ENCODE data around the gene TEC.

TEC gene

DNA sequence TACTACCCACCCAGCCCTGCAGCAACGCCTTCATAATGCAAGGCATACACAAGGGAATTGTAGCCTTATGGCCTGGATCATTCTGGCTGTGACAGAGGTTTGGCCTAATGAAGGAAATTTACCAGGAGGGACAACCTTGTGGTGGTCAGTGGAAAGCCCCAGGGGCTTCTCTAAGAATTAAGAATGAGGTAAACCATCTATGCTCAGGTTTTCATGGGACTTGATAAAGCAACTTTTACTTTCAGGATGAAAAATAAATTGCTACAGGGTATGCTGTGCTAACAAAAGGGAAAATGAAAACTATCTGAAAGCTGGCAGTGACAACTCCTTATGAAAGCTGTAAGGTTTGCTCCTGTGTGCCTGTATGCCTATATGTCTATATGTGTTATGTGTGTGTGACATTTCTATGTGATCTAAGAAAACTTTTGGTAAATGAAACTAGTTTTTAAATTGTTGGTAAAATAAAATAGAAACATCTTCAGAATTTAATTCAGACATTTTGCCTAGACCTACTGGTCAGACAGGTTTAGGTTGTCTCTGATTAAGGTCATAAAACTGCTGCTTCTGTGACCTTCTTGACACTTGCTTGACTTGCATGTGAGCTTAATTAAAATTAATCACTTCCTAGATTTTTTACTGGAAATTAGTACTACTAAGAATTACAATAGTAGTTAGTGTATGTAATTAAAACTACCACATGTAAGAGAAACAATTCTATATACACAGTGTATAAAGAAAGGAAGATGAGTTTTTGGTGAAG is 115.7 kb downstream of the TEC start:
- no peak for DNase-seq

DNA sequence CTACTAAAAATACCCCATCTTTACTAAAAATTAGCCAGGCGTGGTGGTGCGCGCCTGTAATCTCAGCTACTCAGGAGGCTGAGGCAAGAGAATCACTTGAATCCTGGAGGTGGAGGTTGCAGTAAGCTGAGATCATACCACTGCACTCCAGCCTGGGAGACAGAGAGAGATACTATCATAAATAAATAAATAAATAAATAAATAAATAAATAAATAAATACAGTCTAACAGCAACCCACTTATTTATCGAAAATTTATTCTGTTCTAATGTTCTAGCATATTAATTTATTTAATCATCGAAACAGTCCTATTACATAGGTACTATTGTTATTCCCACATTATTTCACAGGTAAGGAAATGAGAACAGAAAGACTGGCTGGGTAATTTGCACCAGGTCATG is 117.4 kb downstream of the TEC start:
- DNase-seq = no peak

DNA sequence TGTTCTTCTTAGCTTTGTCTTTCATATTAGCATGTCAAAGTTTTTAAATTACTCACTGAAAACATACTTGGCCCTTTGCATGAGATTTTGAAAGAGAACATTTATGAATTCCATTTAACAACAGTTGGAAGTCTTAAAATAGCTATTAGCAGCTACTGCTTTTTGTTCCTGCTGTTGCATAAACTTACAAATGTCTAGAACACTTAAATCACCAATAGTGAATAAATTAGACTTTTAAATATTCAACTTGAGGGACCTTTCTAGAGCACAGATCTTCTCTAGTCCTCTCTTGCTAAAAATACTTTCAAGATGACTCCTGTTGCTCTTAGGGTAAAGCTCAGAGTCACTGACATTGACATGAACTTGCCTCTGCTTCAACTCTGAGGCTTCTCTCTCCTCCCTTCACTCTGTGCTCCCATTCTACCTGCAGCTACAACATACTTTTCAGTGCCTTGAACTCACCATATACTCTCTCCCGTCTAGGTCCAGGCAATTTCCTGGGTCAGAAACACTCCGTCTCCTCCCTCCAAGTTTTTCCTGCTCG is 119.7 kb downstream of the TEC start:
- no peak for DNase-seq

DNA sequence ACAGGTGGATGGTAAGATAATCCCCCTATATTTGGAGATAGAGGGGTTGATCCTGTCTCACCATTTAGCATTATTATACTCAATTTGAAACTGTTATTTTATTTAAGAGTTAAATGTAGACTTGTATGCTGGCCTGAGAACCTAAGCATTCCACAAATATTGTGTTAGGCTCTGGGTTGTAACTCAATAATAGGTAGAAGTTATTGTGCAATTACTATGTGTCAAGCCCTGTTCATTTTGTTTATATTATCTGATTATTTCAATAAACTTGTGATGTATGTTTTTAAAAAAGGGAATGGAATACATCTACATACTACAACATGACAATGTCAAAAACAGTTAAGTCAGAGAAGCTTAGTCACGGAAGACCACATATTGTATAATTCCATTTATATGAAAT is 122.0 kb downstream of the TEC start:
- no peak for DNase-seq

DNA sequence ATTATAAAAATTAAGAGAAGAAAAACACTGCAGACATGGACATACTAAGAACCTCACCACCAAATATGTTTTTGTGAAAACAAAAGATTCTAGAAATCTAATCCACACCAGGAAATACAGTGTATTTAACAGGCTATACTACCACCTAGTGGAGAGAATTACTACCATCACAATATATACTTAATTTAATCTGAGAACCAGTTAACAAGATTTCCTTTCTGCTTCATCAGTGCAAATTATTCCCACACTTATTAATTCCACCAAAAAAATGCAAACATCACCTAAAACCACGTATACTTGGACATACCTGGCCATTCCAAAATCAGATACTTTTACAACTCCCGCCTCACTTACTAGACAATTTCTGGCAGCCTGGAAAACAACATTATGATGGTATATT is 128.6 kb downstream of the TEC start:
- no peak for DNase-seq

DNA sequence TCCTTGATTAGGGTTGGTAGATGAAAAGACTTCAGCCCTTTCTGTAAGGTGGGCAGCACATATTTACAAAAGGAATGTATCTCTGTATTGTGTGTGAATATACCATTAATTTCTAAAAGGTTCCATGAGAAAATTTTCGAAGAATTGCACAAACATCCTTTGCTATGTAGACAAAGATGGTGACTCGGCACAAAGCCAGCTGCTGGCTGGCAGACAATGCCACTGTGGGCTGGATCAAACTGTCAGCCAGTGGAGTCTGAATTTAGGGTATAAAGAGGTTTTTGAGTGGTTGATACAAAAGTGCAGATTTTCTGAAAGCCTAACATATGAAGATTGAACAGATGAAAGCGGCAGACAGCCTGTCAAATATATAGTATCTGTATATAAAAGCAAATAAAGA is 129.9 kb downstream of the TEC start:
- no peak for DNase-seq

DNA sequence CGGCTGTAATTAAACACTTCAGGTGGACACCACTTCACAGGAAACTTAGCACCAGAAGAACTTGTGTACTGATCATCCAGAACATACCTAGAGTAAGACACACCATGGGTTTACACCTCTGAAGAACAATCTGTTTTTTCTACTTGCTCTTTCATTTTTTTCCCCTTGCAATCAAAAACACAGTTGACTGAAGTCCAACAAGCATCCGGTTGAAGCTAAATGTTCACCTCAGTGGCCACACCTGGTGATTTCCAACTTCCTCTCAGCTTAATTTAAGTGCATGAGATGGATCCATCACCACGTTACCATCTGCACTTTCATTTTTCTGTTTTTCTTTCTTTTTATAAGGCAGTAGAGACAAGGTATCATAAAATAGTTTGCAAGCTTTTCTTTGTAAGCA is 130.7 kb downstream of the TEC start:
- DNase-seq = no peak

DNA sequence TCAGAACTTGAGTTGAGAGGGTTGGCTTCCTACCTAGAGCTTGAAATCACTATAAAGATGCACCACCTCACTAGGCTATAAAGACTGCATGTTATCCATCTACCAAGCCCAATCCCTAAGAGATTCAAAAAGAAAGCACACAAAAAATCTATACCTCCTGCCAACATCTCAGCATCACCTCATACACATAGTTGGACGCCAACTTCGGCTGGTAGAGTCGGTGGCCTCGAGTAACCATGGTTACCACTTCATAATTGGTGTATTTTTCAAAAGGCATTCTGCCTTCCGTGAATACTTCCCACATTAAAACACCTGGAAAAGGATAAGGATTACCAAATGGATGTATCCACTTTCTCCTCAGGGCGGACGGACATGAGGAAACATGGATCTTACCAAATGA is 131.1 kb downstream of the TEC start:
- no peak for DNase-seq

DNA sequence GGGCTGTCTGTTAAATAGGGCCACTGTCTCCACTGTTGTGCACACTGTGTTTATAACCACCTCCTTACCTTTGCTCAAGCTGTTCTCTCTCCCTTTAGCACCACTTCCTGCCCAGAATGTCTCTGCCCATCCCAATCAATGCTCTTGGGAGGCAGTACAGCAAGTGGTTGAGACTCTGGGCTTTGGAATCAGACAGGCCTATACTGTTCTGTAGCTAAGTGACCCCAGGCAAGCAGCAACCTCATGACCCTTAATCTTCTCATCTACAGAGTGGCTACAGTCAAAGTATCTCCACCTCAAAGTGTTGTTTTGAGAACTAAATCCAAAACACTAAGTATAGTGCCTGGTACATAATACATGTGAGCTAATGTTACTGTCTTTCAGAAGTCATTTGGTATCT is 131.8 kb downstream of the TEC start:
- DNase-seq = no peak

DNA sequence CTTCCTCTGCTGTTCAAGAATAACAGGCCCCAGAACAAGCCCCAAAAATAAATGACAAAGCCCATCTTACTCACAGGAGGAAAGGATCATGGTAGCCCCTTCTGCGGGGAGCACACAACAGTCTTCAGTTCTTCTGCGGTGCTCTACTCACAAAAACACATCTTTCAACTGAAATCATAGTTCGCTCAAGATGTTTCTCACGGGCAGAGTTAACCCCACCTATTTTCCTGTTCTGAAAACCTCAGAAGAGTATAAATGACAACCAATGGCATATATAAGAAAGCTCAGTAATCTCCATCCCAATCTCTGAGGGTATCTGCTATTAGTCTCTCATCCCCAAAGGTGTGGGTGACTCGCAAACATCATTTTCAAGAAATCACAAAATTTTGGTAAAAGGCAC is 135.6 kb downstream of the TEC start, which contains the start of gene TXK:
TXK (minus strand) TSS at position 170 of the 400 bp plus-strand sequence; CDS start at position 90, 80 bp downstream.
- DNase-seq = no peak

DNA sequence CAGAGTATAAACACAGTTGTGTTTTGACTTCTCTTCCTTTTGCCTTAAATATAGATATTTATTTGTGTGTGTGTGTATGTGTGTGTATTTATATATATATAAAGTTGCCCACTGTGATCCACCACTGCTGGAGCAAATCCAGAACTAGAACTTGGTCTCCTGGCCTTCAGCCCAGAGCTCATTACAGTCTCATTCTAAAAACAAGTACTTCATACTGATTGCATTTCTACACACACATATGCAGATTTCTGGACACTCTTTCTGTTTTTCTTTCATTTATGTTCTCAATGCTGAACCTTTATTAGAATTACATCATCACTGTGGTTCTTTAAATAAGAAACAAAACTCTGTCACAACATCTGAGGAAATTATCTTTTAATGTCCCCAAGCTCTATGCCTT is 136.0 kb downstream of the TEC start:
- DNase-seq = no peak

DNA sequence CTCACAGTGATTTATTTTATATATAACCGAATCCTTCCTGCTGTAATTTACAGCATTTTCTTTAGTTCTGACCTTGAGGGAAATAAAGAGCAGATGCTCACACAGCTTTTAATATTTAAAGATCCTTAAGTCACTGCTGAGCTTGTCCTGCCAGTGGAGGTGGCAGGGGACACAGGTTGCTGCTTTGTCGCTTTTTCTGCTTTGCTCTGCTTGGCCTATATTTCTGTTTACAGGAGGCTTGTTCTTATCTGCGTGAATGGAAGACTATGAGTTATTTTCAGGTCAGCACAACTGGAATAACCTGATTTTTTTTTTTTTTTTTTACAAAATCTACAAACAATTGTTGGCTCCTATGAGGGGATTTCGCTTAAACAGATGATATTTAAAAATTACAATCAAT is 137.9 kb downstream of the TEC start:
- DNase-seq = no peak

DNA sequence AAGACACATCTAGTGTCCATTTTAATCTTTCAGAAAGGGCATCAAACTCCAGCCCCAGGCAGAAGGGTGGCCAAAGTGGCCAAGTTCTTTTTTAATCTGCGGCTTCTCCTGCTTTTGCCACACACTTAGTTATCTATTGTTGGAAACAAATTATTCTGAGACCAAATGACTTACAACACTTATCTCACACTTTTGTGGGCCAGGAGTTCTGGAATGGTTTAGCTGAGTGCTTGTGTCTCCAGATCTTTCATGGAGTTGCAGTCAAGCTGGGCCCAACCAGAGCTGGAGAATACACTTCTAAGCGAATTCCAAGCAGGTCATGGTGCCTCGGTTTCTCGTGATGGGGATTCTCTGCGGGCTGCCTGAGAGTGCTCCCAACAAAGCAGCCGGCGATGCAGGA is 139.5 kb downstream of the TEC start:
- DNase-seq = no peak

DNA sequence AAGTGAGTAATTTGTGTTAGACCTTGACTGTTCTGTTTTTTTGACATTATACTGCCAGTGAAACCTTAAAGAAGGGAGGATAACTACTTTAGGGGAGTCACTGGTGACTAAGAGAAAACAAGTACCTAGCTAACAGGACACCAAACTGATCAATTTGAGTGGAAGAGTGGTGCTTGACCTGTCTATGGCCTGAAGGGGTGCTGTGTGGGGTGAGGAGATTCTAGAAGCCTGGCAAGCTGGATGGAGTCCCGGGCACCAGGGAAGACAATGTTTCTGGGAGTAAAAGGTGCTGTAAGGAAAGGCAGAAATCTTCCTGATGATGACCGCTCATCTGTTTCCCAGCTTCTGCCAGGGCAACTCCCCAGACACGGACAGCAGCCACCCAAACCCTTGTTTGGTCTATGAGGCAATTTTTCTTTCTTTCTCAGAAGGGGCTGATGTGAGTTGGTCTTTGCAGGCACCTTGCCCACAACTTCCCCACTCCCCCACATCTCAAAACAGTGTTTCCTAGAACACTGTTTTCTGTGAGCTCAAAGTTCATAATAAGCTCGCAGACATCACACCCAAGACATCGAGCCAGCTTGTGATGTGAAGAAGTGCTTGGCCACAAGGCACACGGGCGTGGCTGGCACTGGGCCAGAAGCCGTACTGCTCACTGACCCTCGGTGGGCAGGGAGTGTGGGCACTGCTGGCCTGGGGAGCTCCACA is 140.2 kb downstream of the TEC start:
- no peak for DNase-seq

DNA sequence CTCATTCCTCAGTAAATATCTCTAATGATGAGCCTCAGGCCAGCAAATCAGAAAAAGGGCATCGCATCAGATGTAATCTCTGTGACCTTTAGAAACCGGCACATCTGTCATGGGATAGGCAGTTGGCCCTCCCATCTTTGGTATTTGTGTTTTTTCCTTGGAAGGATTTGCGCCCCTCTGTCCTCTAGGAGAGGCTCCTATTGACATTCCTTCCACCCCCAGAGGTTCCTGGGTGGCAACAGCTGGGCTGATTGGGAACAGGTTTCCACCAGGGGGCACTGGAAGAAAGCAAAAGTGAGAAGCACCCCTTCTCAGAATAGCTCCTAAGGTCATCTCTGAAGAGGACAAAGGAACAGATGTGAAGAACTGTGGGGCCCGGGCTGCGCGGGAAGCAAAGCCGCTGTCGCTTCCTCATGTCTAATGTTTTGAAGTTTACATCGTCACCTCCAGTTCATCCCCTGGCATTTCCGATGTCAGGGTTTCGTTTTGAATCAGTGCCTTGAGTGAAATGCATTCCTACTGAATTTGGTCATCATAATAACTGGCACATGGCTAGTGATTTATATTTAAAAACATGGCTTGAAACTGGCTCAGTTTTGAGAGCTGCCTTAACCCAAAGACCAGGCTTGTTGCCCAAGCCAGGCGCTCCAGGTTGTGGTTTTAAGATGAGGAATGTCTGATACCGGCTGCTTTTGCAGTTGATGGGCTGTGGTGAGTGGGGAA is 141.8 kb downstream of the TEC start:
- DNase-seq = peak; percentile 66

DNA sequence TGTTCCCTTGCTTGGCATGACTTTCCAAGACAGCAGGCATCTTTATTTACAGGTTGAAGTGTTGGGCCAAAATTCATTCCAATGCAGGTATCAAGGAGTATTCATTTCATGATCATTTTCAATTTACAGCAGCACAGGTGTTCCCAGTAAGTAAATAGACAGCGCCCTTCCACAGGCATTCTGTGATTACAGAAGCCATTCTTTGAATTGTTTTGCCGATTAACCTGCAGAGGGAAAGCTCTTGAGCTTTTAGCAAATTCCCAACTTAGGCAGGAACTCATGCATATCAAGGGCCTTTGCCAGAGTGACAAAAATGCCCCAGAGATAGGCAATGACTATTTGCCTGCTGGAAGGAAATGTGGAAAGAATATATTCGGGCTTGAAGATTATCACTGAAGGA is 142.4 kb downstream of the TEC start:
- no peak for DNase-seq

DNA sequence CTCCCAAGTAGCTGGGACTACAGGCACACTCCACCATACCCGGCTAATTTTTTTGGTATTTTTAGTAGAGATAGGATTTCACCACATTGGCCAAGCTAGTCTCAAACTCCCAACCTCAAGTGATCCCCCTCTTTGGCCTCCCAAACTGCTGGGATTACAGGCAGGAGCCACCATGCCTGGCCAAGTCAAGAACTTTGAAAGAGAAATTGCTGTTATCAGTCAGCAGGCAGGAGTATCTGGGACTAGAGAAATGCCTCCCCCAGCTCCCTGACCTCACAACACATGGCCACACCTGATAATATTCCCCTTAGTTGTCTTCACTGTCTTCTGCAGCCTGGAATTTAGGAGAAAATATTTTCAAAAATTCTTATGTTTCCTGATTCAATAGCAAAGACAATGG is 143.0 kb downstream of the TEC start:
- no peak for DNase-seq

DNA sequence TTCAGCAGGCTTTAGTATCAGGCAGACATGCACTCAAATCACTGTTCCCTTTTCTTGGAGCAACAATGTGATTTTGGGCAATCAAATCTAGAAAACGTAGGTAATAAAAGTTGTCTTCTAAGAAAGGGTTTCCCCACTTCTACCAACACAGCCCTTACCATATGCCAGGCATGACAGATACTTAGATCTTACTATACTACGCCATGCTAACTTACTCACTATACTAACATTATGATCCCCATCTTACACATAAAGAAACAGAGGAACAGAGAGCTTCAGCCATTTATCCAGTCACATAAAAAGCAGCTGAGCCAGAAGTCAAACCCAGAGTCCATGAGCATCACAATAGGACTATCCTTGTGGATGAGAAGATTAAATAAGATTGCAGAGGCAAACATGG is 144.8 kb downstream of the TEC start:
- DNase-seq = no peak

DNA sequence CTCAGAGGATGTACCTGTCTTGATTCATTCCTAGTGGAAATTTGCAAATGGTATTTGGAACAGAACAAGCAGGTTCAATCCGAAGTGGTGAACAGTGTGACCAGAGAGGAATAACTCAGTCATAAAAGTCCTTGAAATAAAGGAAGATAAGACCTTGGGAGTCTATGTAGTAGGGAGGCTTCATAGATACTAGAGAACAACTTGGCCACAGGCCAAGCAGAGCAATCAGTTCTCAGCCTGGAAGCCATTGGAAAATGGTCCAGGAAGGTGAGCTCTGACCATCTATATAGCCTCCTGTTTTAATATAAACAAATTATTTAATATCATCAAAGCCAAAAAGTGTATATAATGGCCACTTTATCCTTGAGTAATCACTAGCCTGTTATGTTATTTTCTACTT is 146.9 kb downstream of the TEC start:
- no peak for DNase-seq

DNA sequence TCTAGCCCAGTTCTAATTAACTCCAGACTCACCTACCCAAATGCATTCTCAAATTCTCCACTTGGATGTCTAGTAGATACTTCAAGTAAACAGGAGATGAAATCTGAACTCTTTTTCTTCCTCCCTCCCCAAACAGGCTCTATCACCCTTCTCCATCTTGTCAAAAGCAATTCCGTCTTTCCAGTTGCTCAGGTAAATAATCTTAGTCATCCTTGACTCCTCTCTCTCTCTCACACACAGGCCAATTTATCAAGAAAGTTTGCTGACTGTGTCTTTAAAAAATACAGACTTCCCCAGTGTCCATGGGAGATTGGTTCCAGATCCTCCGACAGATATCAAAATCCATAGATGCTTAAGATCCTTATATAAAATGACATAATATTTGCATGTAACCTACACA is 148.5 kb downstream of the TEC start:
- DNase-seq = no peak

DNA sequence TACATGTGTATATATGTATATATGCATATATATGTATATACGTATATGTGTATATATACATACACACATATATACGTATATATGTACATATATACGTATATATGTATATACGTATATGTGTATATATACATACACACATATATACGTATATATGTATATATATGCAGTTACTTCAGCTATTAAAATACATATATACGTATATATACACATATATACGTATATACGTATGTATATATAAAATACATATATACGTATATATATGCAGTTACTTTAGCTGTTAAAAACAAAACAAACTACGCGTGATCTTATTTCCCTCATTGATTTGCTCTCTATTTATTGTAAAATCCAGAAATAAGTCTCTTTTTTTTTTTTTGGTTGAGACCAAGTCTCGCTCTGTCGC is 149.5 kb downstream of the TEC start:
- no peak for DNase-seq

DNA sequence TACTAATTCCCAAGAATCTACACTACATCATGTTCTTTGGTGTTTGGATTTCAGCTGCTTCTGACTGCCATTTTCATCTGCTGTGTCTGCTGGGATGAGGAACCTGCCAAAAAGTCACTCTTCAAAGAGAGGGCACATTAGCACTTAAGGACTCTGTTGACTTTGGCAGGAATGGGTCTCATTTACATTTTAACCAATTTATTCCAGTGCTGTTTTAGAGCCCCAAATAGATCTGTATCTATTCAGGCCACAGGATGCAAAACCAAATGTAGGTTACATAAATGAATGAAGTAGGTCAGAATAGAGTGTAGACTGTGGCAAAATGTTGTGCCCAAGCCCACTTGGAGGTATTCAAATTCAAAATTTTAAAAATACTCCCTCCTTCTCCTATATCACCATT is 150.0 kb downstream of the TEC start:
- no peak for DNase-seq

DNA sequence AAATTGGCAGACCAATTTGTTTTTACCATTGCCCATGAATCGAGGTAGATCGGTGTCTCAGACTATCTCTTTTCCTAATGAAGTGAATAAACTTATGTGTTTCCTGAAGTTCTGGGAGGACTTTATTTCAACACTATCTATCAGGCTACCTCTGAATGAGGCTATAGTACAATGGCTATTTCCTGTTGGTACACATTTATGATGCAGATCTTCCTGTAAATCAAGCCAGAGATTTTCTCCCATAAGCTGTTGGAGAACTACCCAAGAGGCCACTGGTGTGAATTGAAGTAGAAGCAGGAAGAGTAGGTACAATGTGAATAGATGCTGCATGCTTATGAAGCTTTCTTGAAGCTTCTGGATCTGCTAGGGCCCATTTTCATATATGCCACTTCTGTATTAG is 151.6 kb downstream of the TEC start:
- DNase-seq = no peak

DNA sequence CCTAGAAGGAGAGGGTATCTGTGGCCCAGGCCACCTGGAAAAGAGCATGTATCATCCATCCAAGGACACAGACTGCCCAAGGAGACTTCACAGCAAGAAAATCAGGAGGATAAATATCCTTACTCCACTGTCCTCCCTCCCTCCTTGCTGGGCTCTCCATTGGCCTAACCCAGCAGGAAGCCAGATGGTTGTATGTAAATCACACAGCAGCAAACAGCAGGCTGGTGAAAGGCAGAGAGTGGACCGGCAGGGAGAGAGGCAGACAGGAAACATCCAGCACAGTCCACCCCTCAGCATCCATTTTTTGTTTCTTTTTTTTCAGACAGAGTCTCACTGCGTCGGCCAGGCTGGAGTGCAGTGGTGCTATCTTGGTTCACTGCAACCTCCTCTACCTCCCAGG is 153.1 kb downstream of the TEC start:
- no peak for DNase-seq

Measured in femur (tissue), 1 donor.